H9 (cell line): Measurements from ENCODE around the gene TCEAL3. TPM values are rescaled to one million over a fixed set of nuclear protein-coding genes. Genes with fewer than 3 reads are reported as not detected.

Experiments used
- DNase-seq: peaks from one replicate; pipeline ENCODE4 v3.0.0-alpha.2; 2017
- H2AFZ ChIP-seq: one replicate; pipeline ENCODE4 v1.6.1; 2013; ENCODE audit warnings: mild to moderate bottlenecking, low read length, control low read depth, moderate library complexity
- H2AK5ac ChIP-seq: 2 replicates; pipeline ENCODE4 v1.6.1; 2013; ENCODE audit warnings: low read length, control low read depth, mixed read lengths; ENCODE audit not compliant: insufficient read length
- H2BK120ac ChIP-seq: one replicate; pipeline ENCODE4 v1.6.1; 2013; ENCODE audit warnings: low read depth, mild to moderate bottlenecking, low read length, control low read depth, inconsistent platforms; ENCODE audit not compliant: poor library complexity, severe bottlenecking
- H2BK12ac ChIP-seq: 2 replicates; pipeline ENCODE4 v1.6.1; 2013; ENCODE audit warnings: low read length, control low read depth, mixed read lengths, low read depth; ENCODE audit not compliant: insufficient read length
- H2BK15ac ChIP-seq: 2 replicates; pipeline ENCODE4 v1.6.1; 2013; ENCODE audit warnings: low read depth, low read length, control low read depth
- H2BK20ac ChIP-seq: one replicate; pipeline ENCODE4 v1.6.1; 2013; ENCODE audit warnings: low read depth, mild to moderate bottlenecking, low read length, control low read depth, inconsistent platforms; ENCODE audit not compliant: poor library complexity, severe bottlenecking
- H2BK5ac ChIP-seq: 2 replicates; pipeline ENCODE4 v1.6.1; 2013; ENCODE audit warnings: low read length, control low read depth, mixed read lengths; ENCODE audit not compliant: insufficient read length
- H3K14ac ChIP-seq: 2 replicates; pipeline ENCODE4 v1.6.1; 2013; ENCODE audit warnings: low read length, control low read depth; ENCODE audit not compliant: insufficient read depth
- H3K18ac ChIP-seq: 2 replicates; pipeline ENCODE4 v1.6.1; 2013; ENCODE audit warnings: low read depth, mild to moderate bottlenecking, mixed read lengths, low read length, control low read depth; ENCODE audit not compliant: insufficient read length
- H3K23ac ChIP-seq: 2 replicates; pipeline ENCODE4 v1.6.1; 2013; ENCODE audit warnings: low read length, control low read depth, mixed read lengths, low read depth; ENCODE audit not compliant: insufficient read length
- H3K23me2 ChIP-seq: 2 replicates; pipeline ENCODE4 v1.6.1; 2013; ENCODE audit warnings: low read depth, mild to moderate bottlenecking, mixed read lengths, low read length, control low read depth; ENCODE audit not compliant: insufficient read length, poor library complexity, severe bottlenecking
- H3K27ac ChIP-seq: 2 replicates; pipeline ENCODE4 v1.5.1; 2013; ENCODE audit warnings: low read length, control low read depth, mixed read lengths, low read depth; ENCODE audit not compliant: insufficient read length
- H3K27me3 ChIP-seq: 2 replicates; pipeline ENCODE4 v1.6.1; 2013; ENCODE audit warnings: low read length, control low read depth, inconsistent platforms; ENCODE audit not compliant: insufficient read depth
- H3K4ac ChIP-seq: 2 replicates; pipeline ENCODE4 v1.6.1; 2013; ENCODE audit warnings: low read depth, mild to moderate bottlenecking, control low read depth, inconsistent platforms, low read length, moderate library complexity
- H3K4me1 ChIP-seq: 2 replicates; pipeline ENCODE4 v1.6.1; 2013; ENCODE audit warnings: low read length, control low read depth, inconsistent platforms; ENCODE audit not compliant: insufficient read depth
- H3K4me2 ChIP-seq: 2 replicates; pipeline ENCODE4 v1.6.1; 2013; ENCODE audit warnings: low read length, control low read depth, mixed read lengths; ENCODE audit not compliant: insufficient read length, insufficient read depth
- H3K56ac ChIP-seq: 2 replicates; pipeline ENCODE4 v1.6.1; 2013; ENCODE audit warnings: low read depth, mild to moderate bottlenecking, mixed read lengths, low read length, control low read depth; ENCODE audit not compliant: insufficient read length
- H3K79me1 ChIP-seq: 2 replicates; pipeline ENCODE4 v1.6.1; 2013; ENCODE audit warnings: low read depth, mild to moderate bottlenecking, moderate library complexity, low read length, control low read depth, inconsistent platforms; ENCODE audit not compliant: insufficient read depth, poor library complexity, severe bottlenecking
- H3K79me2 ChIP-seq: 2 replicates; pipeline ENCODE4 v1.6.1; 2013; ENCODE audit warnings: low read length, control low read depth, inconsistent platforms; ENCODE audit not compliant: insufficient read depth
- H3K9ac ChIP-seq: 2 replicates; pipeline ENCODE4 v1.6.1; 2013; ENCODE audit warnings: low read length, control low read depth, mixed read lengths; ENCODE audit not compliant: insufficient read length; ENCODE audit errors: extremely low read depth
- H3K9me3 ChIP-seq: one replicate; pipeline ENCODE4 v1.6.1; 2013; ENCODE audit warnings: low read depth, low read length, inconsistent platforms; ENCODE audit not compliant: control insufficient read depth
- H3T11ph ChIP-seq: one replicate; pipeline ENCODE4 v1.6.1; 2013; ENCODE audit warnings: mild to moderate bottlenecking, low read length, control low read depth, inconsistent platforms
- H4K20me1 ChIP-seq: one replicate; pipeline ENCODE4 v1.6.1; 2013; ENCODE audit not compliant: control insufficient read depth, insufficient read length, insufficient read depth
- H4K5ac ChIP-seq: 2 replicates; pipeline ENCODE4 v1.6.1; 2013; ENCODE audit warnings: low read depth, mild to moderate bottlenecking, mixed read lengths, low read length, control low read depth; ENCODE audit not compliant: insufficient read length
- H4K8ac ChIP-seq: replicated peaks from 2 replicates; pipeline ENCODE4 v1.6.1; 2013; ENCODE audit warnings: low read length, control low read depth, mixed read lengths, low read depth; ENCODE audit not compliant: insufficient read length
- H4K91ac ChIP-seq: 2 replicates; pipeline ENCODE4 v1.6.1; 2013; ENCODE audit warnings: low read depth, mild to moderate bottlenecking, moderate library complexity, mixed read lengths, low read length, control low read depth; ENCODE audit not compliant: insufficient read length
- H3K27ac Mint-ChIP-seq, 3 experiments: 2 replicates in 2 of 3; 3 replicates in 1 of 3; pipeline ENCODE4 v1.8.0; 2020 to 2021; ENCODE audit warnings: mixed read lengths in 3 of 3, mild to moderate bottlenecking in 1 of 3, moderate library complexity in 1 of 3
- H3K27me3 Mint-ChIP-seq: 2 replicates; pipeline ENCODE4 v1.8.0; 2021; ENCODE audit warnings: low read depth, mild to moderate bottlenecking, moderate library complexity, mixed read lengths
- H3K36me3 Mint-ChIP-seq, 3 experiments: 2 replicates in 2 of 3; 3 replicates in 1 of 3; pipeline ENCODE4 v1.8.0; 2020 to 2021; ENCODE audit warnings: low read depth in 3 of 3, mixed read lengths in 3 of 3; ENCODE audit not compliant: insufficient read depth in 1 of 3
- H3K4me1 Mint-ChIP-seq, 2 experiments: 2 replicates each; pipeline ENCODE4 v1.8.0; 2020; ENCODE audit warnings: mixed read lengths in 2 of 2
- H3K4me3 Mint-ChIP-seq, 2 experiments: 2 replicates in 1 of 2; 3 replicates in 1 of 2; pipeline ENCODE4 v1.8.0; 2020 to 2021; ENCODE audit warnings: mild to moderate bottlenecking in 2 of 2, mixed read lengths in 2 of 2, moderate library complexity in 1 of 2
- H3K9me3 Mint-ChIP-seq, 2 experiments: 2 replicates in 1 of 2; 3 replicates in 1 of 2; pipeline ENCODE4 v1.8.0; 2020; ENCODE audit warnings: mild to moderate bottlenecking in 2 of 2, mixed read lengths in 2 of 2, moderate library complexity in 1 of 2
- CTCF ChIP-seq: fragments of 200-600 bp; sonication (generic); conservative IDR thresholded peaks from 3 replicates; pipeline ENCODE4 v1.8.0; 2021; ENCODE audit warnings: antibody characterized with exemption, mild to moderate bottlenecking
- WGBS: extraction: QIAGEN DNeasy Blood & Tissue Kit; methylation state at CpG from one replicate; pipeline ENCODE4 v1.1.7; 2013; ENCODE audit warnings: missing lambda C conversion rate, low lambda C conversion rate, mixed read lengths; ENCODE audit not compliant: insufficient read length; ENCODE audit errors: extremely low coverage; 5-methylcytosine and 5-hydroxymethylcytosine counted together
- total RNA-seq: library from RNA; stranded (reverse); gene quantifications from 2 replicates; pipeline ENCODE4 v1.2.1, GENCODE V29; 2021

TCEAL3 gene
- total RNA-seq, 1 experiment from 2014 or later: 11.1 TPM

GRCh38 chrX:103565197-103565596 lies 42.6 kb upstream of the TCEAL3 start:
- no peaks in the 10 kb centered on the region for H3K79me1 ChIP-seq
- no peak overlapping the region for H2BK20ac ChIP-seq
- no peak for TF ChIP-seq CTCF
- H3T11ph ChIP-seq: no peak overlapping the region
- H4K91ac ChIP-seq: no peak overlapping the region
- no peak overlapping the region for H4K8ac ChIP-seq
- Mint-ChIP-seq H3K4me3 (no peak overlapping the region), H3K27ac (no peak overlapping the region), H3K27me3 (no peaks in the 10 kb centered on the region), H3K9me3 (peaks cover 0 to 27% of the 10 kb centered on the region in 2 experiments; a peak in 2 of 5 replicates), H3K4me1 (no peaks in the 10 kb centered on the region), H3K36me3 (no peaks in the 10 kb centered on the region; a peak in 1 of 7 replicates)
- H2AK5ac ChIP-seq: no peak overlapping the region
- H3K9ac ChIP-seq: no peak overlapping the region
- no peaks in the 10 kb centered on the region for H3K23me2 ChIP-seq
- no peak overlapping the region for H3K4ac ChIP-seq
- no peaks in the 10 kb centered on the region for H3K9me3 ChIP-seq
- no peak overlapping the region for H3K4me2 ChIP-seq
- no peak overlapping the region for H3K27ac ChIP-seq
- no peak overlapping the region for H2BK5ac ChIP-seq
- H3K23ac ChIP-seq: no peak overlapping the region
- H4K5ac ChIP-seq: no peak overlapping the region
- no peak overlapping the region for H2BK12ac ChIP-seq
- no peak overlapping the region for H3K14ac ChIP-seq
- H3K27me3 ChIP-seq: no peaks in the 10 kb centered on the region
- H2BK120ac ChIP-seq: no peak overlapping the region
- DNase-seq: no peak
- H3K18ac ChIP-seq: no peak overlapping the region
- no peaks in the 10 kb centered on the region for H4K20me1 ChIP-seq
- no peaks in the 10 kb centered on the region for H3K4me1 ChIP-seq
- no peak overlapping the region for H2BK15ac ChIP-seq
- no peaks in the 10 kb centered on the region for H3K79me2 ChIP-seq
- WGBS: 100% methylated on average over 2 of the region's 4 CpGs
- H2AFZ ChIP-seq: no peak overlapping the region
- H3K56ac ChIP-seq: no peak overlapping the region
